Measurements from ENCODE around the gene ETS2.

ETS2 gene

GRCh38 chr21:38815060-38815405, 9.3 kb downstream of the ETS2 start:
- H3K4me3 ChIP-seq (ENCODE audit: low read depth, low read length): no peak overlapping the region
- DNase-seq (ENCODE audit: low read depth): no peak
- TF ChIP-seq CTCF (IDR thresholded peaks at IDR 0.05; ENCODE audit: control insufficient read depth, extremely low read depth, insufficient read depth): no peak

- no peak for TF ChIP-seq CTCF (IDR thresholded peaks at IDR 0.05; ENCODE audit: control insufficient read depth, extremely low read depth, insufficient read depth)
- no peak overlapping the region for H3K4me3 ChIP-seq (ENCODE audit: low read depth, low read length)
- no peak for DNase-seq (ENCODE audit: low read depth)
Observed at GRCh38 chr21:38816400-38816977, 10.8 kb downstream of the ETS2 start.

- TF ChIP-seq CTCF (IDR thresholded peaks at IDR 0.05; ENCODE audit: control insufficient read depth, extremely low read depth, insufficient read depth): no peak
- no peak overlapping the region for H3K4me3 ChIP-seq (ENCODE audit: low read depth, low read length)
- no peak for DNase-seq (ENCODE audit: low read depth)
Observed at GRCh38 chr21:38817371-38818324, 11.9 kb downstream of the ETS2 start.

- no peak for TF ChIP-seq CTCF (IDR thresholded peaks at IDR 0.05; ENCODE audit: control insufficient read depth, extremely low read depth, insufficient read depth)
- H3K4me3 ChIP-seq (ENCODE audit: low read depth, low read length): no peak overlapping the region
- DNase-seq (ENCODE audit: low read depth): no peak
Observed at GRCh38 chr21:38818325-38818723, 12.6 kb downstream of the ETS2 start.

- TF ChIP-seq CTCF (IDR thresholded peaks at IDR 0.05; ENCODE audit: control insufficient read depth, extremely low read depth, insufficient read depth): no peak
- H3K4me3 ChIP-seq (ENCODE audit: low read depth, low read length): no peak overlapping the region
- DNase-seq (ENCODE audit: low read depth): no peak
Observed at GRCh38 chr21:38819051-38819718, 13.5 kb downstream of the ETS2 start.

- DNase-seq (ENCODE audit: low read depth): peak; percentile 51
- no peak for TF ChIP-seq CTCF (IDR thresholded peaks at IDR 0.05; ENCODE audit: control insufficient read depth, extremely low read depth, insufficient read depth)
- H3K4me3 ChIP-seq (ENCODE audit: low read depth, low read length): no peak overlapping the region
Observed at GRCh38 chr21:38819719-38820159, 14.0 kb downstream of the ETS2 start.
